GM21423 (cell line): ENCODE measurements around the gene SLC19A2.

ENCODE experiments used
- ATAC-seq: cut with Tn5 transposase; IDR thresholded peaks from one replicate; pipeline ENCODE4 v1.9.1; 2021; ENCODE audit warnings: mild to moderate bottlenecking, moderate library complexity; ENCODE audit not compliant: unreplicated experiment

Gene SLC19A2

DNA sequence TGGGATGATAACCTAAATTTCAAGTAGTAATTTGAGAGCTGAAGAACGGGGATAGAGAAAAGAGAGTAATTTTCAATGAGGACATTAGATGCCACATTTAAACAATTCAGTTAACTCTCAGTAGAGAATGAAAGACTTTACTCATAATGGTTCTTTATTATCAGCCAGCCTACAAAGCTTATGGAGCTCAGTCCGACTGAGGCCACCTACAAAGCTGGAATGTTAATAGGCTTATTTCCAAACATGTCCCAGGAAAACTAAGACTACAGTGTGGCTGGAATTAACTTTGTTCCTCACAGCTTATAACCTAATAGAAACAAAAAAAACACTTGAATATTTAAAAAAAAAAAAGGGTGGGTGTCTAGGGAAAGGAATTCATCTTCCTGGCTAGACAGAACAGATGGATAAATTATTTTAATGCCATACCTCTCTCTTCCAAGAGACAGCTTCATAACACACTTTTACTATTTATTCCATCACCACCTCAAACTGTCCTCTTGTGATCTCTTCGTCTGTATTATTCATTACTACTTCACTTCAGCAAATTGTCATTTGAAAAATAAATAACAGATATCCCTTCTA is 9.8 kb downstream of the SLC19A2 start:
- ATAC-seq, result no peak

GRCh38 chr1:169474302-169474995 is 11.3 kb downstream of the SLC19A2 start:
- no peak for ATAC-seq

DNA sequence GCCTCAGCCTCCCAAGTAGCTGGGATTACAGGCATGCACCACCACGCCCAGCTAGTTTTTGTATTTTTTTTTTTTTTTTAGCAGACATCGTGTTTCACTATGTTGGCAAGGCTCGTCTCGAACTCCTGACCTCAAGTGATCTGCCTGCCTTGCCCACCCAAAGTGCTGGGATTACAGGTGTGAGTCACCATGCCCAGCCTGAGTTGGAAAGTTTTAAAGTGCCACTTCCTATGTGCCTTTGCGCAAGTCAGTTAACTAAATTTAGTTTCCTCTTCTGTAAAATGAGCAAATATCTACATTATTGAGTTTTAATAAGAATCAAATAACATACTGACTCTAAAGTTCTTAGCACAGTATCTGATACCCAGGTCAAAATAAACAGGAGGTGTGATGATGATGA is 12.4 kb downstream of the SLC19A2 start:
- ATAC-seq, result no peak

DNA sequence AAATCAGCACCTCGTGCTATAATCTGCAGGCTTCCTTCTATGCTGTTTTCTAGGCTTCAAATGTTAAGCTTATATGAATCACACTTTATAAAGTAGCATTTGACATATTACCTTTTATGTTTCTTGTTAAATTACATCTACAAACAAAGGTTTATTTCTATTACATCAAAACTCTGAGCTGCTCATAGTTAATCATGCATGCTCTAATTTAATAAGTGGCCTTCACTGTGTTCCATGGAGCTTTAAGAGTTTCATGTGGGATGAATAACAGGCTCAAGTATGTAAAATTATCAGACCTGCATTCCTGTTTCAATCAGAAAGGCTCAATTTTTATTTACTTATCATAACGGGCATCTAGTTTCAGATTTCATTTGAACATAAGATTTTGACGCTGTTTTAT is 13.0 kb downstream of the SLC19A2 start:
- ATAC-seq, result no peak

GRCh38 chr1:169468982-169469381 is 16.8 kb downstream of the SLC19A2 start:
- no peak for ATAC-seq

DNA sequence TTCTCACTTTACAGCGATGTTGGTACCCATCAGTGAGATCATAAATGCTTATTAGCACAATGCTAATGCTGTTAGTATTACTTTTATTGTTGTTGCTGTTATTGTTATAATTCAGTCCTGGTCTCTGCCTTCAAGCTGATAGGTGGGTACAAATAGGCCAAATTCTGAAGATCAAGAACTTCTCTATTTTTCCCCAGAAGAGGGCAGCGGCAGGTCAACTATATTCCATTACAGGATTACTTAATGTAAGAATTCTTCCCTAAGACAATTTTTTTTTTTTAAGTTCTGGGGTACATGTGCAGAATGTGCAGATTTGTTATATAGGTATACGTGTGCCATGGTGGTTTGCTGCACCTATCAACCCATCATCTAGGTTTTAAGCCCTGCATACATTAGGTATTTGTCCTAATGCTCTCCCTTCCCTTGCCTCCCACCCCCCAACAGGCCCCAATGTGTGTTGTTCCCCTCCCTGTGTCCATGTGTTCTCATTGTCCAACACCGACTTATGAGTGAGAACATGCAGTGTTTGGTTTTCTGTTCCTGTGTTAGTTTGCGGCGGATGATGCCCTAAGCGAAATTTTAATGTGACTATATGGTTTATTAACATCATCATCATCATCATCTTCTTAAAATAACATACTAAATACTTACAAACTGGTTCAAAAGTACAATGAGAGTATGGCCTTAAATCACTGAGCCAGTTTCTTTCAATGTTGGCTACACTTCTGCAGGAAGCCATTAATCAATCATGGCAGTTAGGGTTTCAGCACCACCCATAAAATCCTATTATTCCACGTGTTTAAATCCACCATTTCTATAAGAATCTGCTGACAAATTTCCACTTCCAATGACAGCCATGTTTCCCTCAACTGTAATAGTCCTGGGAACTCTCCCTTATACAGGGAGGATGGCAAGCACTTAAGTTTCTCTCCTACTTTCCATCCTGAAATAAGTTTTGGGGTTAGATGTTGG is 19.2 kb downstream of the SLC19A2 start:
- ATAC-seq, result no peak

- no peak for ATAC-seq
Observed at GRCh38 chr1:169465281-169465680, 20.5 kb downstream of the SLC19A2 start.

DNA sequence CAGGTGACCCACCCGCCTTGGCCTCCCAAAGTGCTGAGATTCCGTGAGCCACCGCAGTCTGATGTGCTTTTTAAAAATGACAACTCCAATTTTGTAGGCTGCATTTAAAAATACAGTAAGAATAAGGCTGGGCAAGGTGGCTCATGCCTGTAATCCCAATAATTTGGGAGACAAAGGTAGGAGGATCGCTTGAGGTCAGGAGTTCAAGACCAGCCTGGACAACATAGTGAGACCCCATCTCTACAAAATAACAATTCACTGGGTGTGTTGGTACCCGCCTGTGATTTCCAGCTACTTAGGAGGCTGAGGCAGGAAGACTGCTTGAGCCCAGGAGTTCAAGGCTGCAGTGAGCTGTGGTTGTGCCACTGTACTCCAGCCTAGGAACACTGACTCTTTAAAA is 23.4 kb downstream of the SLC19A2 start:
- ATAC-seq, result no peak

- no peak for ATAC-seq
Observed at GRCh38 chr1:169461390-169462000, 24.2 kb downstream of the SLC19A2 start.

GRCh38 chr1:169460191-169460833 is 25.4 kb downstream of the SLC19A2 start:
- ATAC-seq, result no peak

GRCh38 chr1:169457443-169457842 is 28.3 kb downstream of the SLC19A2 start:
- ATAC-seq, result no peak

DNA sequence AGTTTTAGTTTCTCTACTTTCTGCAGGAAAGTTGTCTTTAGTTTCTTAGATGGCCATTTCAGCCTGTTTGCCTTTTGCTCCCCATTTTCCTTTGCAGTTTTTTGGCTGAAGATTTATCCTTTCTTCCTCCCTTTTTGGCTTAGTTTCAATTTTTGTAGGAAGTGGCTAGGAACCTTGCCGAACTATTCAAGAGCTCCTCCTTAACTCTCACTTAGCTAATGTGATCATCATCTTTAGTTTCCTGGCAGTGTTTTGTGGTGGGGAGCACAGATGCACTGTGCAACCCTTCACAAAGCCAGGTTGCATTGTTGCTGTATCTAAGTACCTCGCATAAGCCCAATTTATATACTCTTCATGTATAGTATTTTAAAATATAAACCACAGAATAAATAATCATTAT is 29.7 kb downstream of the SLC19A2 start:
- no peak for ATAC-seq

- ATAC-seq, result no peak
Observed at GRCh38 chr1:169452921-169453320, 32.8 kb downstream of the SLC19A2 start.

DNA sequence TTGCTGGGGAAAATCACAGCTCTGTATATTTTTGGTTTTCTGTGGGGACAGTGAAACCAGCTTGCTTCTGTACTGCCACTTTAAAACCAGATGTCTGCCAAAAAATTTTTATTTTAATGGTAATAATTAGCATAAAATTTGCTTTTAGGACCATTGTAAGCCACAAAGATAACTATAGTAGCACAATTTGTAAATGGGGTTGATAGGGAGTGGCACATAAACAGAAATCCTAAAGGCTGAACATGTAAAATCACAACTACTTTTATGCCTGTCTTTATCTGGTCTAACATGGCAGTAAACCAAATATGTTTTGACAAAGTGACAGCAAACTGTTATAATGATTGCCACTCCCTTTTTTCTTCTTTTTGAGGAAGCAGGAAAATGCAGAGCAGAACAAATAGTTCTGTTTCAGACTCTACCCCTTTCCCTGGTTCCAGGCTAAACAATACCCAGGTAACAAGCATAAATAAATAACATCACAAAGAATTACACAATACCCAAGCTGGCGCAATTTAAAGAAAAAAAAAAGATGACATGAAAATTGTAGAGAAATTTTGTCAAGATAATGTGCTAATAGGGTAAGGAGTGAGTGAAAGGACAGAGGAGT is 34.4 kb downstream of the SLC19A2 start:
- ATAC-seq, result no peak

GRCh38 chr1:169443923-169444322 is 41.8 kb downstream of the SLC19A2 start:
- ATAC-seq, result no peak

GRCh38 chr1:169427081-169427641 is 58.6 kb downstream of the SLC19A2 start, which contains the start of gene CCDC181:
TSS of gene CCDC181 (minus strand) at chr1:169427474. CDS start at chr1:169424927, 2,547 bp downstream.
- peak; percentile 87 for ATAC-seq

DNA sequence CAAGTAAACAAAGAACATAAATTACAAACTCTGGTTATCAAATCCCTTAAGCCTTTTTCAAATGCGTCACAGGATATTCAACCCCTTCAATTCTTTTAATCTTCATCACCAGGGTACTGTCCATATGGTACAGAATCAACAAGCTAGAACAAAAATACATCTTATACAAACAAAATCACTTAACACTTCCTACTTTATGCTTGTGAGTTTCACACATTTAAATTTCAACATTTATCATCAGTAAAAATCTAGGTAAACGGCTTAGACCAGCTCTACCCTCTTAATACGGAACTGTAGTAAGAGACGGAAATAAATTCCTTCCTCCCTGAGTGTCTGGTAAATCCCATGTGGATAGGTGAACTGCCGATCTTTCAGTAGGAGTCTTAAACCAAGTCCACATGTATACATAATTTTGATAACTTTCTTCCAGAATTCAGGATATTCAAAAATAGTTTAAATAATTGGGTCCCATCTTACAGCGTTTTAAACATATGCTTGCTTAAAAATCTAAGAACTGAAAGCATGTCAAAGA is 59.5 kb downstream of the SLC19A2 start:
- no peak for ATAC-seq

- no peak for ATAC-seq
Observed at GRCh38 chr1:169421309-169421708, 64.4 kb downstream of the SLC19A2 start.

DNA sequence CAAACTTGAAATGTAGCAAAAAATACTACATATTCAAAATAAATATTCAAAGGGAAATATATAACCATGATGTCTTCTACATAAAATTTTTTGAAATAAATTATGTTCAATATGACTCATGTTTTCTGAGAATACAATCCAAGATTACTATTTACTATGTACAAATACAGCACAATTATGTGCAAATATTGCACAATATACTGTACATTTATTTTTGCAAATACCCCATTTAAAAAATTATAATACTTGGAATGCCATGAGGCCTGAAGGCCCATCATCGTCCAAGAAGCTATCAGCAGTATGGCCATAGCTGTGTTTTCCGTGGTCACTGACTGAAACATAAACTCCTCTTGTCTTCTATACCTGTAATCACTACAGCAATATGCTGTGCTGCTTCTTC is 70.8 kb downstream of the SLC19A2 start:
- ATAC-seq, result no peak
